PC-3 (cell line): Measurements from ENCODE around the gene KCND3.

Experiments
- EZH2 ChIP-seq: fragments of 300-600 bp; sonication (generic); IDR thresholded peaks from one replicate; pipeline ENCODE4 v1.6.1; 2017; ENCODE audit warnings: antibody characterized with exemption, mild to moderate bottlenecking, low read length; ENCODE audit not compliant: unreplicated experiment
- EZH2phosphoT487 ChIP-seq: fragments of 300-600 bp; sonication (generic); IDR thresholded peaks from 2 replicates; pipeline ENCODE4 v1.6.1; 2018; ENCODE audit warnings: mild to moderate bottlenecking, antibody characterized with exemption, low read length, borderline replicate concordance
- TF ChIP-seq, protein P1 (sequence below): fragments of 300-600 bp; sonication (generic); conservative IDR thresholded peaks from 2 replicates; pipeline ENCODE4 v1.5.1; 2017; ENCODE audit warnings: antibody characterized with exemption, low read depth, mild to moderate bottlenecking, low read length

DNA sequence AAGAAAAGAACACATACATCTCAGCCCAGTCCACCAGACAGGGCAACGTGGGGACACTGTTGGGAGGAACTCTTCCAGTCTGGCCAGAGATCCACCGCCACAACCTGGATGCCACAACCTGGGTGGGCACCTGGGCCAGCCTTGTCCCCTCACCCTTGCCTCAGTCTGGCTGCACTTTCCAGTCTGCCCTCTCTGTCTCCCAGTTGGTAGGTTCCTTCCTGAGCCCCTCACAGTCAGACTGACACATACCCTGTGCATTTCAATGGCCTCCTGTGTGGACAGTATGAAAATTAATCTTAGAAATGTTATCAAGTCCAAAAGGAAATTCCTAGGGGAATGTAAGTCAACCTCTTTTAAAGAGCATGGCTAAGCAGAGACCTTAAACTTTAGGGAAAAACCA, 184.2 kb downstream of the KCND3 start:
- TF ChIP-seq EZH2phosphoT487 (no peak), EZH2 (no peak)
- TF ChIP-seq, protein P1, sequence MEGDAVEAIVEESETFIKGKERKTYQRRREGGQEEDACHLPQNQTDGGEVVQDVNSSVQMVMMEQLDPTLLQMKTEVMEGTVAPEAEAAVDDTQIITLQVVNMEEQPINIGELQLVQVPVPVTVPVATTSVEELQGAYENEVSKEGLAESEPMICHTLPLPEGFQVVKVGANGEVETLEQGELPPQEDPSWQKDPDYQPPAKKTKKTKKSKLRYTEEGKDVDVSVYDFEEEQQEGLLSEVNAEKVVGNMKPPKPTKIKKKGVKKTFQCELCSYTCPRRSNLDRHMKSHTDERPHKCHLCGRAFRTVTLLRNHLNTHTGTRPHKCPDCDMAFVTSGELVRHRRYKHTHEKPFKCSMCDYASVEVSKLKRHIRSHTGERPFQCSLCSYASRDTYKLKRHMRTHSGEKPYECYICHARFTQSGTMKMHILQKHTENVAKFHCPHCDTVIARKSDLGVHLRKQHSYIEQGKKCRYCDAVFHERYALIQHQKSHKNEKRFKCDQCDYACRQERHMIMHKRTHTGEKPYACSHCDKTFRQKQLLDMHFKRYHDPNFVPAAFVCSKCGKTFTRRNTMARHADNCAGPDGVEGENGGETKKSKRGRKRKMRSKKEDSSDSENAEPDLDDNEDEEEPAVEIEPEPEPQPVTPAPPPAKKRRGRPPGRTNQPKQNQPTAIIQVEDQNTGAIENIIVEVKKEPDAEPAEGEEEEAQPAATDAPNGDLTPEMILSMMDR, result no peak
